ENCODE measurements around the gene FASTKD3.
A peak's percentile ranks its signal among the peaks of the same experiment; 100 is the strongest.
"Not testable (repeated sequence)": the region's sequence is repeated elsewhere in the genome, so short reads cannot be mapped to it uniquely, and the experiment has no call there.

FASTKD3 gene, protein sequence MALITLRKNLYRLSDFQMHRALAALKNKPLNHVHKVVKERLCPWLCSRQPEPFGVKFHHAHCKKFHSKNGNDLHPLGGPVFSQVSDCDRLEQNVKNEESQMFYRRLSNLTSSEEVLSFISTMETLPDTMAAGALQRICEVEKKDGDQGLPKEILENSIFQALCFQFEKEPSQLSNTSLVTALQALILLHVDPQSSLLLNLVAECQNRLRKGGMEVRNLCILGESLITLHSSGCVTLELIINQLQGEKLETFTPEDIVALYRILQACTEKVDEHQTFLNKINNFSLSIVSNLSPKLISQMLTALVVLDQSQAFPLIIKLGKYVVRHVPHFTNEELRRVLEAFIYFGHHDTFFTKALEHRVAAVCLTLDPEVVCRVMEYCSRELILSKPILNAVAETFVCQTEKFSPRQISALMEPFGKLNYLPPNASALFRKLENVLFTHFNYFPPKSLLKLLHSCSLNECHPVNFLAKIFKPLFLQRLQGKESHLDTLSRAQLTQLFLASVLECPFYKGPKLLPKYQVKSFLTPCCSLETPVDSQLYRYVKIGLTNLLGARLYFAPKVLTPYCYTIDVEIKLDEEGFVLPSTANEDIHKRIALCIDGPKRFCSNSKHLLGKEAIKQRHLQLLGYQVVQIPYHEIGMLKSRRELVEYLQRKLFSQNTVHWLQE

DNA sequence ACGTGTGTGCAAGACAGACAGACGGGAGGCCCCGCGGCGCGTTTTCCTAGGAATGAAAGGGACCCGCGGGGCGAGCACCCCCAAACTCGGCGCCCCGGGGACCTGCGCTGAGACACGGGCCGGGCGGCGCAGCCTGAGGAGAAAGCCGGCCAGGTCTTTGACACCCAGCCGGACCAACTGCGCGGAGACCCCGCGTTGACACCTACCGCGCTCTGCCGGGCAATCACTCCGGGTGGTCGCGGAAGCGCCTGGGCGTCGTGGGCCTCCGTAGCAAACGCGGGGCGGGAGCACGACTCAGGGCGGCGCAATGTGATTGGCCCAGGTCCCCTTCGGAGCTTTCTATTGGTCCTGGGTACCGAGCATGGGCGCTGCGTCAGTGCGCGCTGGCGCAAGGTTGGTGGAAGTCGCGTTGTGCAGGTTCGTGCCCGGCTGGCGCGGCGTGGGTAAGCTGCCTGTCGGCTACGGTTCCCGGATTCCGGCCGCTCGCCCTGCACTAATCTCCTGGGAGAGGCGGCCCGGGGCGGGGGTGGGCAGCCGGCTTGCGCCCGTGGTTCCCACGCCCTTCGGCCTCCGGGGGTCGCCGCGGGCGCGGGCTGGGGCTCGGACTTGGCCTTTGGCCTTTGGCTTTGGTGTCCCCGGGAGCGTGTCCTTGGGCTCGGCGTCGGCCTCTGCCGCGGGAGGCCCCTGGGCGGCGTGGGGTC, at the start of gene FASTKD3, which contains the start of gene MTRR:
Gene FASTKD3 (minus strand): TSS at position 259 of the 701 bp plus-strand sequence. CDS start 948 bp downstream, outside the sequence.
Gene MTRR (plus strand): TSS at position 376 of the 701 bp plus-strand sequence. CDS start 1,647 bp downstream, outside the sequence.
- H3K27me3 Mint-ChIP-seq (ENCODE audit: low read depth): no peaks in the 10 kb centered on the region
- TF ChIP-seq, protein P1, sequence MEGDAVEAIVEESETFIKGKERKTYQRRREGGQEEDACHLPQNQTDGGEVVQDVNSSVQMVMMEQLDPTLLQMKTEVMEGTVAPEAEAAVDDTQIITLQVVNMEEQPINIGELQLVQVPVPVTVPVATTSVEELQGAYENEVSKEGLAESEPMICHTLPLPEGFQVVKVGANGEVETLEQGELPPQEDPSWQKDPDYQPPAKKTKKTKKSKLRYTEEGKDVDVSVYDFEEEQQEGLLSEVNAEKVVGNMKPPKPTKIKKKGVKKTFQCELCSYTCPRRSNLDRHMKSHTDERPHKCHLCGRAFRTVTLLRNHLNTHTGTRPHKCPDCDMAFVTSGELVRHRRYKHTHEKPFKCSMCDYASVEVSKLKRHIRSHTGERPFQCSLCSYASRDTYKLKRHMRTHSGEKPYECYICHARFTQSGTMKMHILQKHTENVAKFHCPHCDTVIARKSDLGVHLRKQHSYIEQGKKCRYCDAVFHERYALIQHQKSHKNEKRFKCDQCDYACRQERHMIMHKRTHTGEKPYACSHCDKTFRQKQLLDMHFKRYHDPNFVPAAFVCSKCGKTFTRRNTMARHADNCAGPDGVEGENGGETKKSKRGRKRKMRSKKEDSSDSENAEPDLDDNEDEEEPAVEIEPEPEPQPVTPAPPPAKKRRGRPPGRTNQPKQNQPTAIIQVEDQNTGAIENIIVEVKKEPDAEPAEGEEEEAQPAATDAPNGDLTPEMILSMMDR (IDR thresholded peaks at IDR 0.05; ENCODE audit: unreplicated experiment in 3 of 3): no peak
- H3K4me3 Mint-ChIP-seq: peak within 1 kb of the TSS; percentile 93 to 99 (median 94)
- H3K27ac Mint-ChIP-seq: peak within 1 kb of the TSS; percentile 37 to 87 (median 83)
- peaks cover 18% of the 10 kb centered on the region for H3K36me3 Mint-ChIP-seq (ENCODE audit: low read depth)
- no peaks in the 10 kb centered on the region for H3K9me3 Mint-ChIP-seq
- peaks cover 27% of the 10 kb centered on the region for H3K4me1 Mint-ChIP-seq

DNA sequence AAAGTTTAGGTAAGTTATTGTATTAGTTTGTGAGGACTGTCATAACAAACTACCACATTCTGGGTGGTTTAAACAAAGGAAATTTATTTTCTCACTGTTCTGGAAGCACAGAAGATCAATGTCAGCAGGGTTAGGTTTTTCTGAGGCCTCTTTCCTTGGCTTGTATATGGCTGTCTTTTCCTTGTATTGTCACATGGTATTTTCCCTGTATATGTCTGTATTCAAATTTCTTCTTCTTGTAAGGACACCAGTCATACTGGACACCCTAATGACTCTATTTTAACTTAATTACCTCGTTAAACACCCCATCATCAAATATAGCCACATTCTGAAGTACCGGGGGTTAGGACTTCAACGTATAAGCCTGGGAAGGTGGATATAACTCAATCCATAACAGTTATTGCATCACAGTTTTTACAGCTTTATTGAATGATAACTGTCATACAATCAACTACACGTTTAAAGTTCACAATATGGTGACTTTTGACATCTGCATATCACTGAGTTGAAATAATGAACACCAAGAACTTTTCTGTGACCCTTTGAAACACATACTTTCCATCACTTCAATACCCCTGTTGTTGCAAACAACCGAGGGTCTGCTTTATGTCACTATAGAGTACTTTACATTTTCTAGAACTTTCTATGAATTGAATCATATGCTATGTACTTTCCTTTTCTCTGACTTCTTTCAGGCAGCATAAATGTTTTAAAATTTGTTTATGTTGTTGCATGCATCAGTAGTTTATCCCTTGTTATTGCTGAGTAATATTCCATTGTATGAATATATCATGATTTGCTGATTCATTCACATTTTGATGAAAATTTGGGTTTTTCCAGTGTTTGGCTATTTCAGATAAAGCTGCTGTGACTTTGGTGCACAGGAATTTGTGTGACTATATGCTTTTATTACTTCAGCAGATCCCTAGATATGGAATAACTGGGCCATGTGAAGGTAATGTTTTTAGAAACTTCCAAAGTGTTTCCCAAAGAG, 48.6 kb upstream of the FASTKD3 start:
- Mint-ChIP-seq H3K36me3 (ENCODE audit: low read depth) (peaks cover 11% of the 10 kb centered on the region), H3K27ac (no peak overlapping the region), H3K4me3 (no peak overlapping the region), H3K9me3 (peaks cover 14% of the 10 kb centered on the region), H3K27me3 (ENCODE audit: low read depth) (no peaks in the 10 kb centered on the region), H3K4me1 (no peaks in the 10 kb centered on the region)
- TF ChIP-seq, protein P1 (IDR thresholded peaks at IDR 0.05; ENCODE audit: unreplicated experiment in 3 of 3): no peak

DNA sequence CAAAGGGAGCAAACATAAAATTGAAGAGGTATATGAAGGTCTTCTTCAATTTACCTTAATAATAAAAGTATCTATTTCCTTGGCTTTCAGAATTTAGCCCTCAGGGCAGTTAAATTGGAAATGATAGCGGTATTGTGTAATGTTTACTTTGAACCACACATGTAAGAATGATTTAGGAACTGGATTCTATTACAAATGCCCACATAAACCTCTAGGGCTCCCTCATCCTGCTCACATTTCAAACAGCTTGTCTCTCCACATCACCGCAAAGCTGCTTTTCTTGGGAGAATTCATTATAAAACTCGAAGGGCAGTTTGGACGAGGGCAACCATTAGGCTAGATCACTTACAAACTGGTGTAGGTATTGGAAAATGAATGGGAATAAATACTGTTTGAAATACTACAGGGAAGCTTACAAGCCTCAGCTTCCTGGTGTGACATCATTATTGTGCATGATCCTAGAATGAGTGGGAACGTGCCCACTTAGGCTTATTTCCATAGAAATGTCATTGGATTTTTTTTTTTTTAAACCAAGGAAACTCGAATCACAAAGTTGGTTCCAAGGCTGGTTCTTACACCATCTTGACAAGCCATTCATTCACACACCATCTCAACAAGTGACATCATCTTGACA, 47.5 kb upstream of the FASTKD3 start:
- no peak overlapping the region for H3K27ac Mint-ChIP-seq
- peaks cover 18% of the 10 kb centered on the region for H3K36me3 Mint-ChIP-seq (ENCODE audit: low read depth)
- H3K4me3 Mint-ChIP-seq: no peak overlapping the region
- H3K27me3 Mint-ChIP-seq (ENCODE audit: low read depth): no peaks in the 10 kb centered on the region
- peaks cover 18% of the 10 kb centered on the region for H3K9me3 Mint-ChIP-seq
- TF ChIP-seq, protein P1 (IDR thresholded peaks at IDR 0.05; ENCODE audit: unreplicated experiment in 3 of 3): no peak
- H3K4me1 Mint-ChIP-seq: no peaks in the 10 kb centered on the region

DNA sequence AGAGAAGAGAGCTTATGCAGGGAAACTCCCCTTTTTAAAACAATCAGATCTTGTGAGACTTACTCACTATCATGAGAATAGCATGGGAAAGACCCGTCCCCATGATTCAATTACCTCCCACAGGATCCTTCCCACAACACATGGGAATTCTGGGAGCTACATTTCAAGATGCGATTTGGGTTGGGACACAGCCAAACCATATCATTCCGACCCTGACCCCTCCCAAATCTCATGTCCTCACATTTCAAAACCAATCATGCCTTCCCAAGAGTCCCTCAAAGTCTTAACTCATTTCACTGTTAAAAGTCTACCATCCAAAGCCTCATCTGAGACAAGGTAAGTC, 42.6 kb upstream of the FASTKD3 start:
- Mint-ChIP-seq H3K9me3 (peaks cover 43% of the 10 kb centered on the region), H3K36me3 (ENCODE audit: low read depth) (peaks cover 62% of the 10 kb centered on the region)
- H3K4me3 Mint-ChIP-seq; H3K27me3 Mint-ChIP-seq (ENCODE audit: low read depth); H3K4me1 Mint-ChIP-seq; H3K27ac Mint-ChIP-seq: not testable (repeated sequence)

DNA sequence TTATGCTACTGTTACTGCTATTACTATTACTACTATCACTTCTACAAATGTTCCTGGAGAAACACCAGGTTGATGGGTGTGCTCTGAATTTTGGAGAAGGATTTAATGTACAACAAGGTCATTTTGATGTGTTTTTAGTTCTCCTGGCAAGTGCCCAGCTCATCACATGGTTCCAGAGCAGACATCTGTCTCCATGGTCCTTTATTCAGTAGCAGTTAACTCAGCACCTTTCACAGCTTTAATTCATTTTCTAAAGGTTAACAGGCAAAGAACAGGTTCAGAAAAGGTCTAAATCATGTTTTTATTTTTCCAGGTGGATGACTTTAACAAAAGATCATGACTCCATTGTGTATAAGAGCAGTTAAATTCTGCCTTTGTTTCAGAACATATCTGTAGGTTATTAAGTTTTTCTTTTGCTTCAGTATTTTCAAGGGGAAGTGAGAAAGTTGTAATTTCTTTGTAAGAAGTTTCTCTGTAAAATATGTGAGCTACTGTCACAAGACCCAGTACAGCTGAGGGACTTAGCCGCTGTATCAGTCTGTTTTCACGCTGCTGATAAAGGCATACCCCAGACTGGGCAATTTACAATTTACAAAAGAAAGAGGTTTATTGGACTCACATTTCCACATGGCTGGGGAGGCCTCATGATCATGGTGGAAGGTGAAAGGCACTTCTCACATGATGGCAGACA, 42.1 kb upstream of the FASTKD3 start:
- Mint-ChIP-seq H3K36me3 (ENCODE audit: low read depth) (peaks cover 63% of the 10 kb centered on the region), H3K27ac (no peak overlapping the region), H3K27me3 (ENCODE audit: low read depth) (no peaks in the 10 kb centered on the region), H3K9me3 (peaks cover 43% of the 10 kb centered on the region), H3K4me3 (no peak overlapping the region), H3K4me1 (no peaks in the 10 kb centered on the region)
- TF ChIP-seq, protein P1 (IDR thresholded peaks at IDR 0.05; ENCODE audit: unreplicated experiment in 3 of 3): no peak
